Panc1 (cell line): ENCODE measurements around the gene RIOX2. TPM values are rescaled to one million over a fixed set of nuclear protein-coding genes. Genes with fewer than 3 reads are reported as not detected.

Source experiments
- ATAC-seq: fragments of 200-7000 bp; cut with Tn5 transposase; 2 replicates; pipeline ENCODE4 v1.9.1; 2020; ENCODE audit warnings: mild to moderate bottlenecking, moderate library complexity
- BruUV-seq: library from RNA; stranded (reverse); fragments of 400-500 nt; replicated peaks from 2 replicates; lab custom pipeline; 2021; lab: Mats Ljungman, UMichigan
- CTCF ChIA-PET: fragments of 300-600 bp; sonication (Branson Sonifier 250); formaldehyde crosslinking; loops from one replicate; lab custom pipeline; 2022; ENCODE audit warnings: antibody characterized with exemption; lab: Charles Lee
- POLR2A ChIA-PET: fragments of 300-600 bp; sonication (Branson Sonifier 250); formaldehyde crosslinking; loops from one replicate; lab custom pipeline; 2022; ENCODE audit warnings: antibody characterized with exemption; lab: Charles Lee
- DNase-seq: peaks from one replicate; pipeline ENCODE4 v3.0.0-alpha.2; 2010; ENCODE audit warnings: low read depth, low spot score
- H3K27ac ChIP-seq: 2 replicates; pipeline ENCODE4 v1.5.1; 2011; ENCODE audit warnings: mild to moderate bottlenecking, low read length, inconsistent platforms
- H3K27me3 ChIP-seq: fragments of 200-500 bp; sonication (Bioruptor generic); 2 replicates; pipeline ENCODE4 v1.6.0; 2014; ENCODE audit warnings: low read length, inconsistent platforms; ENCODE audit not compliant: control insufficient read depth, insufficient read depth
- H3K36me3 ChIP-seq: fragments of 200-500 bp; sonication (Bioruptor generic); 2 replicates; pipeline ENCODE4 v1.5.1; 2014; ENCODE audit warnings: inconsistent platforms, mild to moderate bottlenecking, low read length, moderate library complexity; ENCODE audit not compliant: control insufficient read depth, insufficient read depth
- H3K4me1 ChIP-seq: 2 replicates; pipeline ENCODE4 v1.5.1; 2011; ENCODE audit warnings: inconsistent platforms, mild to moderate bottlenecking, low read length, moderate library complexity; ENCODE audit not compliant: control insufficient read depth, insufficient read depth
- H3K4me3 ChIP-seq, 2 experiments: 2 replicates each; pipeline ENCODE4 v1.5.1; 2011 to 2012; ENCODE audit warnings: low read depth in 2 of 2, low read length in 2 of 2, mild to moderate bottlenecking in 2 of 2, inconsistent platforms in 1 of 2, moderate library complexity in 1 of 2
- H3K9me3 ChIP-seq: fragments of 200-500 bp; sonication (Bioruptor generic); 2 replicates; pipeline ENCODE4 v1.5.1; 2014; ENCODE audit warnings: low read depth, mild to moderate bottlenecking, inconsistent platforms, low read length, moderate library complexity; ENCODE audit not compliant: control insufficient read depth, insufficient read depth
- POLR2AphosphoS5 ChIP-seq: IDR thresholded peaks from 2 replicates; pipeline ENCODE4 v1.6.1; 2012; ENCODE audit warnings: mild to moderate bottlenecking, low read depth, low read length, moderate library complexity
- SIN3A ChIP-seq: IDR thresholded peaks from 2 replicates; pipeline ENCODE4 v1.6.1; 2012; ENCODE audit warnings: low read depth, mild to moderate bottlenecking, low read length, moderate library complexity, borderline replicate concordance; ENCODE audit not compliant: insufficient read depth
- TCF7L2 ChIP-seq: IDR thresholded peaks from 2 replicates; pipeline ENCODE4 v1.6.1; 2011; ENCODE audit warnings: mild to moderate bottlenecking, low read depth, low read length, inconsistent platforms
- in situ Hi-C: cut with HindIII; loops from 2 replicates; pipeline ENCODE4 v1.10.0; 2016; ENCODE audit warnings: low sequenced_read_pairs, low pct_unique_long_range_greater_than_20kb
- intact Hi-C: fragments of 100-400 bp; cut with micrococcal nuclease; formaldehyde crosslinking; loops from one replicate; pipeline ENCODE4 v1.10.0; 2022; ENCODE audit not compliant: unreplicated experiment
- total RNA-seq: library from RNA; stranded (reverse); gene quantifications from one replicate; pipeline ENCODE4 v1.2.1, GENCODE V29; 2021; ENCODE audit not compliant: unreplicated experiment
- TF ChIP-seq, protein P1 (sequence below): fragments of 450-650 bp; IDR thresholded peaks from 2 replicates; pipeline ENCODE4 v1.5.1; 2017; ENCODE audit warnings: mild to moderate bottlenecking
- TF ChIP-seq, protein P2 (sequence below), 2 experiments: IDR thresholded peaks; 2 replicates each; pipeline ENCODE4 v1.6.1; 2011 to 2012; ENCODE audit warnings: low read depth in 2 of 2, control low read depth in 1 of 2, low read length in 1 of 2, mild to moderate bottlenecking in 1 of 2, moderate library complexity in 1 of 2; ENCODE audit not compliant: insufficient read depth in 1 of 2

RIOX2 gene
- total RNA-seq, 1 experiment from 2014 or later, result 44.1 TPM

DNA sequence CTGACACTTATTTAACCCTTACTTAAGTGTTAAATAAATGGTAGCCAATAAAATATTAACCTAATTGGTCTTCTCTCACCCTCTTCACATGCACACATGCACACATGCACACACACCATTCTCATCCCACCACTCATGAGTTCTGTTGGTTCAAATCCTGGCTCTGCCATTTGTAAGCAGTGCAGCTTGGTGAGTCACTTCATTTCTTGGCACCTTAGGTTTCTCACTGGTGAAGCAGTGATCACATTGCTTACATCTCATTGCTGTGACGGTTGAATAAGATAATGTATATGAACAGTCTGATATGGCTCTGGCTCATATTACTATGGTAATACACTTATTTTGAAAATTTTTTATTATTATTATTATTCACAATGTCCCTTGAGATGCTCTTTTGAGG lies 33.8 kb downstream of the RIOX2 start:
- TF ChIP-seq, protein P1, sequence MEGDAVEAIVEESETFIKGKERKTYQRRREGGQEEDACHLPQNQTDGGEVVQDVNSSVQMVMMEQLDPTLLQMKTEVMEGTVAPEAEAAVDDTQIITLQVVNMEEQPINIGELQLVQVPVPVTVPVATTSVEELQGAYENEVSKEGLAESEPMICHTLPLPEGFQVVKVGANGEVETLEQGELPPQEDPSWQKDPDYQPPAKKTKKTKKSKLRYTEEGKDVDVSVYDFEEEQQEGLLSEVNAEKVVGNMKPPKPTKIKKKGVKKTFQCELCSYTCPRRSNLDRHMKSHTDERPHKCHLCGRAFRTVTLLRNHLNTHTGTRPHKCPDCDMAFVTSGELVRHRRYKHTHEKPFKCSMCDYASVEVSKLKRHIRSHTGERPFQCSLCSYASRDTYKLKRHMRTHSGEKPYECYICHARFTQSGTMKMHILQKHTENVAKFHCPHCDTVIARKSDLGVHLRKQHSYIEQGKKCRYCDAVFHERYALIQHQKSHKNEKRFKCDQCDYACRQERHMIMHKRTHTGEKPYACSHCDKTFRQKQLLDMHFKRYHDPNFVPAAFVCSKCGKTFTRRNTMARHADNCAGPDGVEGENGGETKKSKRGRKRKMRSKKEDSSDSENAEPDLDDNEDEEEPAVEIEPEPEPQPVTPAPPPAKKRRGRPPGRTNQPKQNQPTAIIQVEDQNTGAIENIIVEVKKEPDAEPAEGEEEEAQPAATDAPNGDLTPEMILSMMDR, result no peak
- no peak for TF ChIP-seq POLR2AphosphoS5
- no peak for TF ChIP-seq TCF7L2
- TF ChIP-seq SIN3A, result no peak
- TF ChIP-seq, protein P2, sequence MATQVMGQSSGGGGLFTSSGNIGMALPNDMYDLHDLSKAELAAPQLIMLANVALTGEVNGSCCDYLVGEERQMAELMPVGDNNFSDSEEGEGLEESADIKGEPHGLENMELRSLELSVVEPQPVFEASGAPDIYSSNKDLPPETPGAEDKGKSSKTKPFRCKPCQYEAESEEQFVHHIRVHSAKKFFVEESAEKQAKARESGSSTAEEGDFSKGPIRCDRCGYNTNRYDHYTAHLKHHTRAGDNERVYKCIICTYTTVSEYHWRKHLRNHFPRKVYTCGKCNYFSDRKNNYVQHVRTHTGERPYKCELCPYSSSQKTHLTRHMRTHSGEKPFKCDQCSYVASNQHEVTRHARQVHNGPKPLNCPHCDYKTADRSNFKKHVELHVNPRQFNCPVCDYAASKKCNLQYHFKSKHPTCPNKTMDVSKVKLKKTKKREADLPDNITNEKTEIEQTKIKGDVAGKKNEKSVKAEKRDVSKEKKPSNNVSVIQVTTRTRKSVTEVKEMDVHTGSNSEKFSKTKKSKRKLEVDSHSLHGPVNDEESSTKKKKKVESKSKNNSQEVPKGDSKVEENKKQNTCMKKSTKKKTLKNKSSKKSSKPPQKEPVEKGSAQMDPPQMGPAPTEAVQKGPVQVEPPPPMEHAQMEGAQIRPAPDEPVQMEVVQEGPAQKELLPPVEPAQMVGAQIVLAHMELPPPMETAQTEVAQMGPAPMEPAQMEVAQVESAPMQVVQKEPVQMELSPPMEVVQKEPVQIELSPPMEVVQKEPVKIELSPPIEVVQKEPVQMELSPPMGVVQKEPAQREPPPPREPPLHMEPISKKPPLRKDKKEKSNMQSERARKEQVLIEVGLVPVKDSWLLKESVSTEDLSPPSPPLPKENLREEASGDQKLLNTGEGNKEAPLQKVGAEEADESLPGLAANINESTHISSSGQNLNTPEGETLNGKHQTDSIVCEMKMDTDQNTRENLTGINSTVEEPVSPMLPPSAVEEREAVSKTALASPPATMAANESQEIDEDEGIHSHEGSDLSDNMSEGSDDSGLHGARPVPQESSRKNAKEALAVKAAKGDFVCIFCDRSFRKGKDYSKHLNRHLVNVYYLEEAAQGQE (IDR thresholded peaks at IDR 0.05; ENCODE audit: insufficient read depth in 1 of 2, low read depth in 2 of 2, low read length in 1 of 2), result no peak
- ChIA-PET CTCF (no interaction called here), POLR2A (no interaction called here)
- intact Hi-C loops (no loop called here), in situ Hi-C loops (no loop called here)
- Histone ChIP-seq H3K4me1 (no peaks in the 10 kb centered on the region), H3K9me3 (no peaks in the 10 kb centered on the region), H3K27me3 (no peaks in the 10 kb centered on the region), H3K4me3 (no peak overlapping the region), H3K36me3 (peaks cover 15% of the 10 kb centered on the region), H3K27ac (no peak overlapping the region)
- ATAC-seq (no peak), DNase-seq (no peak)
- no TSS peak for BruUV-seq

GRCh38 chr3:97937205-97937604 lies 35.0 kb downstream of the RIOX2 start:
- ChIA-PET POLR2A (no interaction called here), CTCF (no interaction called here)
- Histone ChIP-seq H3K27ac (no peak overlapping the region), H3K4me3 (no peak overlapping the region), H3K9me3 (no peaks in the 10 kb centered on the region), H3K27me3 (no peaks in the 10 kb centered on the region), H3K36me3 (peaks cover 6% of the 10 kb centered on the region; the same call in 1 of the 2 replicates), H3K4me1 (no peaks in the 10 kb centered on the region)
- in situ Hi-C loops, result no loop called here
- BruUV-seq, result no TSS peak
- ATAC-seq (no peak), DNase-seq (no peak)
- intact Hi-C loops, result no loop called here
- no peak for TF ChIP-seq TCF7L2
- no peak for TF ChIP-seq POLR2AphosphoS5
- TF ChIP-seq, protein P1, result no peak
- TF ChIP-seq, protein P2 (IDR thresholded peaks at IDR 0.05; ENCODE audit: insufficient read depth in 1 of 2, low read depth in 2 of 2, low read length in 1 of 2), result no peak
- no peak for TF ChIP-seq SIN3A
